Measurements from ENCODE around the gene ZNF19.
A peak's percentile ranks its signal among the peaks of the same experiment; 100 is the strongest.

ZNF19 gene

DNA sequence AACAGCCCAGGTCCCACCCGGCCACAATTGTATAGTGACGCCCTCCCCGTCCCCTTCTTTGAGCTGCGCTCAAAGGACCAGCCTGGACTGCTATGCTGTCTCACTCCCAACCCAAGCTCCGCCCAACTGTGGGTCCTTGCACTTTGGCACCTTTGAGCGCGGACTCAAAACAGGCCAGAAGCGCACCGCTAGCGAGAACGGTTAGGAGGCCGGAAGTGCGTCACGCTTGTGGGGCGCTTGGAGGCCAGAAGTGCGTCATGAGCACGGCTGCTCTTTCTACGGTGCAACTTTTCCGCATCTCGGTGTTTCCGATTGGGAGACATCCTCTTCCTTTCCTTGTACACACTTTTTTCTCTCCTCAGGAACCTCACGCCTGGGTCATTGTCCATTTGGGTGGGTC is at the start of gene ZNF19:
TSS of gene ZNF19 (minus strand) at position 203 of the 400 bp plus-strand sequence. CDS start 7,210 bp downstream, outside the sequence.
- no peak for DNase-seq (ENCODE audit: extremely low read depth, low read depth)
- TF ChIP-seq, protein P1, sequence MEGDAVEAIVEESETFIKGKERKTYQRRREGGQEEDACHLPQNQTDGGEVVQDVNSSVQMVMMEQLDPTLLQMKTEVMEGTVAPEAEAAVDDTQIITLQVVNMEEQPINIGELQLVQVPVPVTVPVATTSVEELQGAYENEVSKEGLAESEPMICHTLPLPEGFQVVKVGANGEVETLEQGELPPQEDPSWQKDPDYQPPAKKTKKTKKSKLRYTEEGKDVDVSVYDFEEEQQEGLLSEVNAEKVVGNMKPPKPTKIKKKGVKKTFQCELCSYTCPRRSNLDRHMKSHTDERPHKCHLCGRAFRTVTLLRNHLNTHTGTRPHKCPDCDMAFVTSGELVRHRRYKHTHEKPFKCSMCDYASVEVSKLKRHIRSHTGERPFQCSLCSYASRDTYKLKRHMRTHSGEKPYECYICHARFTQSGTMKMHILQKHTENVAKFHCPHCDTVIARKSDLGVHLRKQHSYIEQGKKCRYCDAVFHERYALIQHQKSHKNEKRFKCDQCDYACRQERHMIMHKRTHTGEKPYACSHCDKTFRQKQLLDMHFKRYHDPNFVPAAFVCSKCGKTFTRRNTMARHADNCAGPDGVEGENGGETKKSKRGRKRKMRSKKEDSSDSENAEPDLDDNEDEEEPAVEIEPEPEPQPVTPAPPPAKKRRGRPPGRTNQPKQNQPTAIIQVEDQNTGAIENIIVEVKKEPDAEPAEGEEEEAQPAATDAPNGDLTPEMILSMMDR (IDR thresholded peaks at IDR 0.05; ENCODE audit: low read depth, low read length) = no peak

DNA sequence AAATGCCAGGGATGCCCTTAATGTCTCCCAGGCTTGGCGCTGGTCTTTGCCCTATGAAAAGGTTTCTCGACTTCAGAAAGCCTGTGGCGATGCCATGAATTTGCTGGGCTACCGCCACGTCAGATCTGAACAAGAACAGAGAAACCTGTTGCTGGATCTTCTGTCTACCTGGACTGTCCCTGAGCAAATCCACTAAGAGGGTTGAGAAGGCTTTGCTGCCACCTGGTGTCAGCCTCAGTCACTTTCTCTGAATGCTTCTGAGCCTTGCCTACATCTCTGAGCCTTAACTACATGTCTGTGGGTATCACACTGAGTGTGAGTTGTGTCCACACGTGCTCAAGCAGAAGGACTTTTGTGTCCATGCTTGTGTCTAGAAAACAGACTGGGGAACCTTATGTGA is 48.5 kb upstream of the ZNF19 start:
- TF ChIP-seq, protein P1 (IDR thresholded peaks at IDR 0.05; ENCODE audit: low read depth, low read length) = peak; percentile 51
- no peak for DNase-seq (ENCODE audit: extremely low read depth, low read depth)

DNA sequence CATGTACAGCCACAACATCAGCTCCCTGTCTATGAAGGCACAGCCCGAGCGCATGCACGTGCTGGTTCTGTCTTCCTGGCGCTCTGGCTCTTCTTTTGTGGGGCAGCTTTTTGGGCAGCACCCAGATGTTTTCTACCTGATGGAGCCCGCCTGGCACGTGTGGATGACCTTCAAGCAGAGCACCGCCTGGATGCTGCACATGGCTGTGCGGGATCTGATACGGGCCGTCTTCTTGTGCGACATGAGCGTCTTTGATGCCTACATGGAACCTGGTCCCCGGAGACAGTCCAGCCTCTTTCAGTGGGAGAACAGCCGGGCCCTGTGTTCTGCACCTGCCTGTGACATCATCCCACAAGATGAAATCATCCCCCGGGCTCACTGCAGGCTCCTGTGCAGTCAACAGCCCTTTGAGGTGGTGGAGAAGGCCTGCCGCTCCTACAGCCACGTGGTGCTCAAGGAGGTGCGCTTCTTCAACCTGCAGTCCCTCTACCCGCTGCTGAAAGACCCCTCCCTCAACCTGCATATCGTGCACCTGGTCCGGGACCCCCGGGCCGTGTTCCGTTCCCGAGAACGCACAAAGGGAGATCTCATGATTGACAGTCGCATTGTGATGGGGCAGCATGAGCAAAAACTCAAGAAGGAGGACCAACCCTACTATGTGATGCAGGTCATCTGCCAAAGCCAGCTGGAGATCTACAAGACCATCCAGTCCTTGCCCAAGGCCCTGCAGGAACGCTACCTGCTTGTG is 47.8 kb upstream of the ZNF19 start:
- TF ChIP-seq, protein P1 (IDR thresholded peaks at IDR 0.05; ENCODE audit: low read depth, low read length) = no peak
- no peak for DNase-seq (ENCODE audit: extremely low read depth, low read depth)

DNA sequence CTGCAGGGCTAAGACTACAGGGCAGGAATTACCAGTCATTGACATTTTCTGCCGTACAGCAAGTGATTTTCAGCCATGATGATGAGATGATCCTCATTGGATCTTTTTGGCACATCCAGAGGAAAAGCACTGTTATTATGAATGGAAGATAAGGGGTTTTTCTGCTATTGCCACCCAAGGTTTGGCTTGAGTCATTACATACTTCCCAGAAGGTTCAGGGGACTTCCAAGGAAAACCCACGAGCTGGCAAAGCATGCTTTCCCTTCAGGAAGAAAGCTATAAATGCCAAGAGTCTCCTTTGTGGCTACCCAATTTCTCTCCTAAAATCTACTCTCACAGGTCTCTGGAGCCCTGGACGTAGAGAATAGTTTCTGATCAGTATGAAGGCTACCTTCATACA is 43.2 kb upstream of the ZNF19 start:
- DNase-seq (ENCODE audit: extremely low read depth, low read depth) = no peak
- TF ChIP-seq, protein P1 (IDR thresholded peaks at IDR 0.05; ENCODE audit: low read depth, low read length) = no peak

DNA sequence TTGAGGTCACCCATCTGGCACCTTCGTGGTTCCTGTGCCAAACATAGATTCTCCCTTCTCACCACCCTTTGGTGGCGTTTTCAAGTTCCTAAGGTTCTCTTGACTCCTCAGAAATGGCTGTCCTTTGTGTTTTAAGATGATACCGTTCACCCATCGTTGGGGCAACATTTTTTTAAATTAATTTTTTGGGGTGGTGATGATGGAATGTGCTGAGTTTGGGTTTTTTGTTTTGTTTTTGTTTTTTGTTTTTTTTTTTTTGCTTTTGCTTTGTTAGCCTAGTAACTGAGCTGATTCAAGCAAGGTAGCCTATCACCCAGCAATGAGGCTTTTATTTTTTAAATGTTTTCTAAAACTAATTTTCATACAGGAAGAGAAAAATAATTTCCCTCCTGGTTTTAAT is 39.7 kb upstream of the ZNF19 start:
- no peak for DNase-seq (ENCODE audit: extremely low read depth, low read depth)
- TF ChIP-seq, protein P1 (IDR thresholded peaks at IDR 0.05; ENCODE audit: low read depth, low read length) = no peak

DNA sequence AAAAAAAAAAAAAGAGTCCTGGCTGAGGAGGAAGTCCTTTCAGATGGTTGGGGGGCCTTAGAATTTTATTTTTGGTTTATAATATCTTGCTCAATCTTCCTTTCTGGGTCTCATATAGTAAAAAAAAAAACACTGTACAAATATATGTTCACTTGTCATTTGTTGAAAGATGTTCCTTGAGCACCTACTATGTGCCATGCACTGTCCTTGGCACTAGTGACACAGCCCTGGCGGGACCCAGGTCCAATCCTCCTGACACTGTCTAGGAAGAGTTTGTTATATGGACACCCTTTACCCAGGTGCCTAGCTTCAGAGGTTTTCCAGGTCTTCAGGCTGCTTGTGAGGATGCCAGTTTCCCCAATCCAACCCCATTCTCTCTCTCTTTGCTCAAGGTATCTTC is 39.1 kb upstream of the ZNF19 start:
- TF ChIP-seq, protein P1 (IDR thresholded peaks at IDR 0.05; ENCODE audit: low read depth, low read length) = no peak
- no peak for DNase-seq (ENCODE audit: extremely low read depth, low read depth)

DNA sequence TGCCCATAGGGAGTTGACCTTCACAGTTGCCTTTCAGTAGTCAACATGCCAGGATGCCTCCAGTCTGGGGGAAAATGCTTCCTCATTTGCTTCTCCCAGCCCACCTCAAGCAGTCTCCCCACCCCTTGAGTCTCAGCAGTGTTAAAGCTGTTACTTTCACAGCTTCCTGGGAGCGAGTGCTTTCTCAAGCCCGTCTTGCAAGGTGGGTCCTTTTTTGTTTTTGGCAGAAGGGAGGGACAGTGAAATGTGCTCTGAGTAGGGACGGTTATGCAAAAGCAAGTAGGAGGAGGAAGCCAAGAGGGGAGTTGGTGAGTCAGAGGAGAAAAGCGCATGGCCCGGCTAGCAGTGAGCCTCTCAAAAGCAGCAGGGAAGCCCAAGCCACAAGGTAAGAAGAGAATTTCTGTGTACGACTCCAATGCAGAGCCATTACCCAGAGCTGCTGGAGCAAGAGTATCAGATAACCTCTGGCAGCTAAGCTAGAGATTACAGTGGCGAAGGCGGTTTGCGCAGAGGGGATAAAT is 37.0 kb upstream of the ZNF19 start, which contains the start of gene CHST4:
TSS of gene CHST4 (plus strand) at position 316 of the 521 bp plus-strand sequence. CDS start 10,252 bp downstream, outside the sequence.
- peak; percentile 15 for DNase-seq (ENCODE audit: extremely low read depth, low read depth)
- TF ChIP-seq, protein P1 (IDR thresholded peaks at IDR 0.05; ENCODE audit: low read depth, low read length) = no peak

Measured in AG09319 (cell line).